ENCODE measurements around the gene SIK2.

SIK2 gene

DNA sequence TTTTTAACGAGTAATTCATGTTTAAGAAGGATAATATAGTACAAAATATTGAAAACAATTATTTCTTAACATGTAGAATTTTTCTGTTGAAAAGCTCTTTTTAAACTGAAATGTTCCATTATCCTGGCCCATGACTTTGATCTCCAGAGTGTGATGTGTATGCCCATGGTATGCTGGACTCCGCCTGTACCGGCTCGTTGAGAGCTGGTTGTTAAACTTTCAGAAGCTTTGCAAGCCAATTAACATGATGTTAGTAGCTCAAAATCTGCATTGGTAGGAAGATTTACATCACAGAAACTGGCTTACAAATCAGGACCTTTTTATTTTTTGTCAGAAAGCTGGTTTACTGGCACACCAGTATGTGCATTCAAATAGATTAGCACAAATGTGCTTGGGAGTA lies 15.0 kb downstream of the SIK2 start:
- peaks cover 4% of the 10 kb centered on the region; the same call in 1 of the 2 replicates for H4K20me1 ChIP-seq
- H3K9me3 ChIP-seq = peaks cover 8% of the 10 kb centered on the region
- no peaks in the 10 kb centered on the region for H3K27me3 ChIP-seq
- peaks cover 55% of the 10 kb centered on the region for H3K36me3 ChIP-seq
- H3K4me2 ChIP-seq = no peak overlapping the region
- no peak overlapping the region for H3K9ac ChIP-seq
- H3K4me3 ChIP-seq = no peak overlapping the region
- H3K4me1 ChIP-seq = no peaks in the 10 kb centered on the region
- no peak for TF ChIP-seq Cebpa-rat (IDR thresholded peaks at IDR 0.05)
- no peak overlapping the region for H3K27ac ChIP-seq

DNA sequence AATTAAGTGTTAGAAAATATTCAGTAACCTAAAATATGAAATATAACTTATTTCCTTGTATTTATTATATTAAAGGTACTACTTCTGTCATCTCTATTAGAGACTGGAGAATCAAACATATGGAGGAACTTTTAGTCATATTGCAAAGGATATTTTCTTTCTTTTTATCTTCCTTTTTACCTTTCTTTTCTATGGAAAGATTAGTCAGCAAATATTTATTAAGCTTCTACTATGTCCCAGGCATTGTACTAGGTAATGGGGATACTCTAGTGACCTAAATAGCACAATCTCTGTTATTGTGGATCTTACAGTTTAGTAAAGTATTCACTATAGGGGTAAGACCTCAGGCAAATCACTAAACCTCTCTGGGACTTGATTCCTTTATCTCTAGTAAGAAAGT lies 18.3 kb downstream of the SIK2 start:
- H3K9ac ChIP-seq = no peak overlapping the region
- peaks cover 75% of the 10 kb centered on the region for H3K36me3 ChIP-seq
- H3K27me3 ChIP-seq = no peaks in the 10 kb centered on the region
- no peak overlapping the region for H3K4me2 ChIP-seq
- H3K4me3 ChIP-seq = no peak overlapping the region
- H3K9me3 ChIP-seq = peaks cover 18% of the 10 kb centered on the region
- H3K27ac ChIP-seq = no peak overlapping the region
- H3K4me1 ChIP-seq = no peaks in the 10 kb centered on the region
- TF ChIP-seq Cebpa-rat (IDR thresholded peaks at IDR 0.05) = no peak
- H4K20me1 ChIP-seq = no peaks in the 10 kb centered on the region

DNA sequence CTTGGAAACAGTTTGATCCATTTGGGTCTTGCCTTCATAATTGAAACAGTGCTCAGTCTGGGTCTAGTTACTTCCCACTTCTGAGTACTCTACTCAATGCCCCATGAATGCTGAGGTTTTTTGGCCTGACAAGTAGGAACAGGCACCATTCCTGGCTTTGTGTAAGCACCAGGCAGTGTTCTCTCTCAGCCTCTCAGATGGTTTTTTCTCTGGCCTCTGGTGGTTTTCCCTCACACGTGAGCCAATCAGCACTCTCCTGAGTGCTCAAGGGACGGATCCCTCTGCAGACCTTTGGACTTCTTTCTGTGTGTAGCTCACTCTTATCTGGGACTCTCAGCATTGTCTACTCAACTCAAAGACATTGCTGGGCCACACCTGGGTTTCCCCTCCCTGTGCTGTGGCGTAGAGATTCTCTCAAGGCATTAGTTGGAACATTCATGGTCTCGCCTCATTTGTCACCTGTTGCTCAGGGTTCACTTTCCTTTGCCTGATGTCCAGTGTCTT lies 21.3 kb downstream of the SIK2 start:
- no peak for TF ChIP-seq Cebpa-rat (IDR thresholded peaks at IDR 0.05)
- Histone ChIP-seq H3K4me1 (no peaks in the 10 kb centered on the region), H3K4me3 (no peak overlapping the region), H3K4me2 (no peak overlapping the region), H3K27ac (no peak overlapping the region), H3K9me3 (peaks cover 18% of the 10 kb centered on the region), H3K27me3 (no peaks in the 10 kb centered on the region), H3K9ac (no peak overlapping the region), H3K36me3 (peaks cover 78% of the 10 kb centered on the region), H4K20me1 (no peaks in the 10 kb centered on the region)

DNA sequence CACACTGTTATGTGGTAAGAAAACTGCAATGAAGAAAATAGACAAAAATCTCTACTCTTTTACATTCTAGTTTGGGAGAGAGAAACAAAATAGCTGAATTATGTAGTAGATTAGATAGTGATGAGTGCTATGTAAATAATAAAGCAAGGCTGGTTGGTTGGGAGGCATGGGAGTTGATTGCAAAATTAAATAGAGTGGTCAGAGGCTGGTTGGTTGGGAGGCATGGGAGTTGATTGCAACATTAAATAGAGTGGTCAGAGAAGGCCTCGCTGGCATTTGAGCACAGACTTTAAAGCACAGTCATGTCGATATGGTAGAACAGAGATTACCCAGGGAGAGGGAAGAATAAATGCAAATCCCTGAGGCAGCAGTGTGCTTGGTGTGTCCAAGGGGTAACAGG lies 22.4 kb downstream of the SIK2 start:
- Histone ChIP-seq H3K36me3 (peaks cover 81% of the 10 kb centered on the region), H3K4me2 (no peak overlapping the region)
- TF ChIP-seq Cebpa-rat (IDR thresholded peaks at IDR 0.05) = no peak

DNA sequence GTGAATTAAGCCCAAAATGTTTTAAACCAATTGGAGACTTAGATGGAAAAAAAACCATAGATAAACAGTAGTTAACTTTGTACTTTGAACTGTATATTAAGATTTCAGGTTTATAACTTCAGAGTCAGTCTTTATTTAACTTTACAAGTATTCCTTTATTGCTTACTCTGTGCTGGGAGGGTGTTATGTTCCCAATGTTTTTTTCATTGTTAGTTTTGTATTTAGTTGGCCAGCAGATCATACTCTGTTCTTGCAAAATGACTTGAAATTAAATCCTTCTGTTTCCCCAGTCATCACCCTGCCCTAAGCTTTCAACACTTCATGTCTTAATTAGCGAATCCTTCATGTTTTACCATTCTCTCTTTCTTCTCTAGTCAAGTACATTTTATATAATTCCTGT lies 25.3 kb downstream of the SIK2 start:
- no peak for TF ChIP-seq Cebpa-rat (IDR thresholded peaks at IDR 0.05)
- Histone ChIP-seq H3K27me3 (no peaks in the 10 kb centered on the region), H3K4me1 (no peaks in the 10 kb centered on the region), H4K20me1 (no peaks in the 10 kb centered on the region), H3K36me3 (peaks cover 68% of the 10 kb centered on the region), H3K27ac (no peak overlapping the region), H3K4me3 (no peak overlapping the region), H3K9ac (no peak overlapping the region), H3K9me3 (peaks cover 7% of the 10 kb centered on the region), H3K4me2 (no peak overlapping the region)

More for the DNA sequence above, 22.4 kb downstream of the SIK2 start:
- Histone ChIP-seq H3K4me1 (no peaks in the 10 kb centered on the region), H3K4me3 (no peak overlapping the region), H3K9me3 (peaks cover 18% of the 10 kb centered on the region), H4K20me1 (no peaks in the 10 kb centered on the region), H3K27ac (no peak overlapping the region), H3K27me3 (no peaks in the 10 kb centered on the region), H3K9ac (no peak overlapping the region)

DNA sequence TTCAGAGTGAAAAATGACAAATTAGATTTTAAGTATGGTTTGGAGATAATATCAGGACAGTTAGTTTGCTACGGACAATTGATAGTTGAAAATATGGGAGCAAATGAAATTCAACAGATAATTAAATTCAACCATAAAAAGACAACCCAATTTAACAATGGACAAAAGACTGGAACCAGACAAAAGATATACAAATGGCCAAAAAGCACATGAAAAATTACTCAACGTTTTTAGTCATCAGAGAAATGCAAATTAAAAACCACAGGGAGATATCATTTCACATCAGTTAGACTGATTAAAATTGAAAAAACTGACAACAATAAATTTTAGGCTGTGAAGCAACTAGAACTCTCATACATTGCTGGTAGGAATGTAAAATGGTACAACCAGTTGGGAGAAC lies 27.2 kb downstream of the SIK2 start:
- H3K9me3 ChIP-seq = no peaks in the 10 kb centered on the region
- H3K9ac ChIP-seq = no peak overlapping the region
- H3K36me3 ChIP-seq = peaks cover 58% of the 10 kb centered on the region

DNA sequence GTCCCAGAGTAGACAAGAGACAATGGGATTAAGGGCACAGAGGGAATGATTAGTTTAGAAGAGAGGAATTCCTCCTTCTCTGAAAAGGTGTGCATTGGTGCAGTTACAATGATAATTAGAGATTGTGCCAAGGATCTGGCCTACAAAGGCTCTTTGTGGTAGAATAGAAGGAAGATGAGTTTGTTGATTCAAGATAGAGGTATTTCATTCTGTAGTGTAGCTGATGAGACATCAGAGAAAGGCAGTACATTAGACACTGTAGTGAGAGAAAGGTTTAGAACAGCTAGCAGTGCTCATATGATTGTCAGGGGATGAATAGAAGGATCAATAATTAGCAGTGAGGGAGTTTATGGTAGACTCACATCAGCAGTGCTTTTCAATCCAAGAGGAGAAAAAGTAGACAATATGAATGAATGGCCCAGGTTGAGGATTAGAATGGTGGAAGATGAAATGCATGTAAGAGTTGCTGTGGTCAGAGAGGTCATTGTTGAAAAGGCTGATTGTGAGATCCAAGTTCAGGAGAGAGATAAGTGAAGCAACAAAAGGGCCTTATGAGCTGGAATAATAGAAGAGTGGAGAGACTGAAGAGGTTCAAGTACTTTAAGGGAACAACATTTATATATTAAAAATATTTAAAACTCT lies 28.9 kb downstream of the SIK2 start:
- Histone ChIP-seq H4K20me1 (no peaks in the 10 kb centered on the region), H3K36me3 (peaks cover 47% of the 10 kb centered on the region), H3K4me2 (no peak overlapping the region), H3K27ac (no peak overlapping the region), H3K4me1 (peaks cover 12% of the 10 kb centered on the region), H3K27me3 (no peaks in the 10 kb centered on the region), H3K9ac (no peak overlapping the region), H3K9me3 (no peaks in the 10 kb centered on the region), H3K4me3 (no peak overlapping the region)
- no peak for TF ChIP-seq Cebpa-rat (IDR thresholded peaks at IDR 0.05)

More for the DNA sequence above, 27.2 kb downstream of the SIK2 start:
- Histone ChIP-seq H3K4me3 (no peak overlapping the region), H3K4me1 (peaks cover 12% of the 10 kb centered on the region), H4K20me1 (no peaks in the 10 kb centered on the region), H3K27me3 (no peaks in the 10 kb centered on the region), H3K27ac (no peak overlapping the region), H3K4me2 (no peak overlapping the region)
- TF ChIP-seq Cebpa-rat (IDR thresholded peaks at IDR 0.05) = no peak

DNA sequence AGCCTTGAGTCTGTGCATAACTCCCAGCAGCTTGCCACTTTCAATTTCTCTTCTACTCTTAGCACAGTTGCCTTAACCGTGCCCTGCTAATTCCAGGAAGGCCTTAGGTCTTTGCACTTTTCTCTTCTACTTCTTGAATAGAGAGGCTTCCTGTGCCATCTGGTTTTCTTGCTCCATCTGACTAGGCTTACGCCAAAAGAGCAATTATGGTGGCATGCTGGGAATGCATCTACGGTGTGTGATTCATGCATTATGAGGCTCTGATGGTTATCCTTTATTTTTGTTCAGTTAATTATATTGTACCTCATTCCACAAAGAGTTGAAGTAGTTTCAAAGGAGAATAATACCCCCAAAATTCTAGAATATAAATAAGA lies 29.4 kb downstream of the SIK2 start:
- H4K20me1 ChIP-seq = no peaks in the 10 kb centered on the region
- H3K4me2 ChIP-seq = no peak overlapping the region
- H3K9me3 ChIP-seq = no peaks in the 10 kb centered on the region
- H3K27ac ChIP-seq = no peak overlapping the region
- no peak for TF ChIP-seq Cebpa-rat (IDR thresholded peaks at IDR 0.05)
- H3K36me3 ChIP-seq = peaks cover 43% of the 10 kb centered on the region
- H3K4me3 ChIP-seq = no peak overlapping the region
- no peaks in the 10 kb centered on the region for H3K27me3 ChIP-seq
- no peak overlapping the region for H3K9ac ChIP-seq
- H3K4me1 ChIP-seq = peaks cover 12% of the 10 kb centered on the region

DNA sequence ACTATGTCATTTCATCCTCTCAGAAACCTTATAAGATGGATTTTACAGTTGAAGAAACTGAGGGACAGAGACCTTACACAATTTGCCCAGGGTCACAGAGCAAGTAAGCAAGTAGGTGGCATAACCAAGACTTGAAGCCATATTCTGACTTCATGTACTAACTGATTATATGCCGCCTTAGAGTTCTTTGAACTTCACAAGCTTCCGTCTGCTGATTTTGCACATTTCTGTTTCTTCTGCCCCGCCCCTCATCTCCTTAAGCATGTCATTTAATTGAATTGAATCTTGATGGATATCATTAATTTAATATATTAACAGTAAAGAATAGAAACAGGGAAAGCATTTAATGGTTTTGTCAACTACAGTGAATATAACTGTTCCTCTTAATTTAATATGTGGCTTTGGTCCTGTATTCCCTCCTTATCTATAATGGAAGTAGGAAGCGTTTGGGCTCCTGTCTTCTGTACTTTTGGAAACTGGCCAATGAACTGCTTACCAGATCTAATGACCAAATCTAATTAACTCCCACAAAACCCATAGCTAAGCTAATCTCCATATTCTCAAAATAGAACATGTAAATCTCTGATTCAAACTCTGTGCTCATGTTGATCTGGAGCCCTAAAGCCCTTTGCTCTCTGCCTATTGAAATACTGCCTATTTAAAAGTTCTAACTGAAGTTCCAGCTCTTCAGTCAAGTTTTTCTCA lies 30.4 kb downstream of the SIK2 start:
- Histone ChIP-seq H3K9ac (no peak overlapping the region), H3K27ac (no peak overlapping the region), H3K9me3 (no peaks in the 10 kb centered on the region), H3K27me3 (no peaks in the 10 kb centered on the region), H3K4me3 (no peak overlapping the region), H3K4me1 (peaks cover 12% of the 10 kb centered on the region), H3K4me2 (no peak overlapping the region), H4K20me1 (no peaks in the 10 kb centered on the region), H3K36me3 (peaks cover 39% of the 10 kb centered on the region)
- no peak for TF ChIP-seq Cebpa-rat (IDR thresholded peaks at IDR 0.05)

DNA sequence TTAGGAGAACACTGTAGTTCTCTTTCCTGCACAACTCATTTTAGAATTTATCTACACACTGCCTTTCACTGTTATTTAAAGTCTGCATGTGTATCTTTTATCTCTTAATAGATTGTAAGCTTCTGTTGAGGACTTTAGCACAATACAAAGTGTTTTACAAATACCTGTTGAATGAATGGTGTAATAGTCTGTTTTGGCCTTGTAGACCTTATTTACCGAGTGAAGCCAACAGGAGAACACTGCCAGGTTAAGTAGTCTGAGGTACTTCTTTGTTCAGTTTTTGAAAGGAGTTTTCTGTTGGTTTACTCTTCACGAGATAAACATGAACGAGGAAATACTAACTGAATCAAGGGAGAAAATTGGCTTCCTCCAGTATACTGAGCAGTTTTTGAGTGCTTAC lies 31.0 kb downstream of the SIK2 start:
- Histone ChIP-seq H4K20me1 (no peaks in the 10 kb centered on the region), H3K27ac (no peak overlapping the region), H3K27me3 (no peaks in the 10 kb centered on the region), H3K4me2 (0 out of 2 replicates have a peak overlapping the region, but pooled peaks have one; percentile 9), H3K9me3 (0 out of 2 replicates have a peak, but pooled peaks cover 2% of the 10 kb centered on the region), H3K4me1 (peaks cover 12% of the 10 kb centered on the region), H3K4me3 (no peak overlapping the region), H3K9ac (no peak overlapping the region), H3K36me3 (peaks cover 39% of the 10 kb centered on the region)
- no peak for TF ChIP-seq Cebpa-rat (IDR thresholded peaks at IDR 0.05)
